Progenitor cell of endocrine pancreas (in vitro differentiated cells): Measurements from ENCODE around the gene TNN. TPM values are rescaled to one million over a fixed set of nuclear protein-coding genes. Genes with fewer than 3 reads are reported as not detected.

ENCODE experiments used
- DNase-seq: peaks from one replicate; pipeline ENCODE4 v3.0.0; 2021; ENCODE audit warnings: low spot score; ENCODE audit not compliant: unreplicated experiment
- H3K27ac Mint-ChIP-seq: 2 replicates; pipeline ENCODE4 v1.8.0; 2021; ENCODE audit warnings: mild to moderate bottlenecking, moderate library complexity, mixed read lengths
- H3K27me3 Mint-ChIP-seq: 2 replicates; pipeline ENCODE4 v1.8.0; 2021; ENCODE audit warnings: mixed read lengths
- H3K36me3 Mint-ChIP-seq: 2 replicates; pipeline ENCODE4 v1.8.0; 2022; ENCODE audit warnings: mixed read lengths; ENCODE audit not compliant: insufficient read depth
- H3K4me1 Mint-ChIP-seq: 2 replicates; pipeline ENCODE4 v1.8.0; 2021; ENCODE audit warnings: low read depth, mixed read lengths
- H3K4me3 Mint-ChIP-seq: 2 replicates; pipeline ENCODE4 v1.8.0; 2021; ENCODE audit warnings: low read depth, mild to moderate bottlenecking, moderate library complexity, mixed read lengths
- H3K9me3 Mint-ChIP-seq: 2 replicates; pipeline ENCODE4 v1.8.0; 2021; ENCODE audit warnings: low read depth, mixed read lengths
- total RNA-seq: library from RNA; stranded (reverse); gene quantifications from 2 replicates; pipeline ENCODE4 v1.2.1, GENCODE V29; 2021
- TF ChIP-seq, protein P1 (sequence below): fragments of 200-600 bp; sonication (generic); IDR thresholded peaks from one replicate; pipeline ENCODE4 v1.5.0; 2021; ENCODE audit warnings: antibody characterized with exemption, mild to moderate bottlenecking; ENCODE audit not compliant: unreplicated experiment

The TNN gene
- total RNA-seq, 1 donor from 2014 or later: 0.48 TPM

DNA sequence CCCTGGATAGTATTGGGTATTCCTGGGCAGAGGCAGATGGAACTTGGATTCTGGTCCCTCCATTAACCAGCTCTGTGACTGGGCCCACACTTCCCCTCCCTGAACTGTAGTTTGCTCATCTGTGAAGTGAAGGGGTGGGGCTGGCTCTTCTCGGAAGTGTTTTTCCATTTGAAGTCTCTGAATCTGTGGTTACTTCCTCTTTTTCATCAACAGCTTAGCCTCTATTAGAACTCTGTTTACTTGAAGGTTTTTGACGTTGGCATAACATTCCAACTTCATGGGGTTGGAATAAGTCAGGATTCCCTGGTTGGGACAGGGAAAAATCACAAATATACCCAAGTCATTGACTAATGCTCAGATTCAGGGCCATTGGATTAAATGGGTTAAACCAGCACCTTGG is 121.3 kb downstream of the TNN start:
- H3K4me1 Mint-ChIP-seq: peaks cover 6% of the 10 kb centered on the region
- no peaks in the 10 kb centered on the region for H3K36me3 Mint-ChIP-seq
- H3K27me3 Mint-ChIP-seq: peaks cover 38% of the 10 kb centered on the region
- DNase-seq: no peak
- no peak overlapping the region for H3K27ac Mint-ChIP-seq
- TF ChIP-seq, protein P1, sequence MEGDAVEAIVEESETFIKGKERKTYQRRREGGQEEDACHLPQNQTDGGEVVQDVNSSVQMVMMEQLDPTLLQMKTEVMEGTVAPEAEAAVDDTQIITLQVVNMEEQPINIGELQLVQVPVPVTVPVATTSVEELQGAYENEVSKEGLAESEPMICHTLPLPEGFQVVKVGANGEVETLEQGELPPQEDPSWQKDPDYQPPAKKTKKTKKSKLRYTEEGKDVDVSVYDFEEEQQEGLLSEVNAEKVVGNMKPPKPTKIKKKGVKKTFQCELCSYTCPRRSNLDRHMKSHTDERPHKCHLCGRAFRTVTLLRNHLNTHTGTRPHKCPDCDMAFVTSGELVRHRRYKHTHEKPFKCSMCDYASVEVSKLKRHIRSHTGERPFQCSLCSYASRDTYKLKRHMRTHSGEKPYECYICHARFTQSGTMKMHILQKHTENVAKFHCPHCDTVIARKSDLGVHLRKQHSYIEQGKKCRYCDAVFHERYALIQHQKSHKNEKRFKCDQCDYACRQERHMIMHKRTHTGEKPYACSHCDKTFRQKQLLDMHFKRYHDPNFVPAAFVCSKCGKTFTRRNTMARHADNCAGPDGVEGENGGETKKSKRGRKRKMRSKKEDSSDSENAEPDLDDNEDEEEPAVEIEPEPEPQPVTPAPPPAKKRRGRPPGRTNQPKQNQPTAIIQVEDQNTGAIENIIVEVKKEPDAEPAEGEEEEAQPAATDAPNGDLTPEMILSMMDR: no peak
- no peak overlapping the region for H3K4me3 Mint-ChIP-seq
- H3K9me3 Mint-ChIP-seq: no peaks in the 10 kb centered on the region

DNA sequence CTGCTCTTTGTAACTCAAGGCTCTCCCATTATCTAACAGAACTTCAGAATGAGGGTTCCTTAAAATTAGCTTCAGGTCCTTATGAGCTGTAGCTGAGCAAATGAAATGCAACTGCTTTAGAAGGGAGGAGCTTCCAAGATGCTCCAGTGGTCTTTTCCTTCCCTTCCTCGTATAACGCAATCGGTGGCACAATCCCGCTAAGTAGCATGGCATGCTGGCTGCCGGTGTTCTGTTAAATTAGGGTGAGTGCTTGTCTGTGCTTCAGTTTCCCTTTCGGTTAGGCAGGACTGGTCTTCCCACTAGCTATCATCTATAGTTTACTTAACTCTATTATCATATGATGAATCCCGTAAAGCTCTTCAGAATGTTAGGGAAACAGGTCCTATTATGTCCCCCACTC is 124.0 kb downstream of the TNN start:
- Mint-ChIP-seq H3K4me3 (peak overlapping the region; percentile 91), H3K27me3 (peaks cover 57% of the 10 kb centered on the region), H3K36me3 (no peaks in the 10 kb centered on the region), H3K27ac (no peak overlapping the region), H3K4me1 (peaks cover 6% of the 10 kb centered on the region), H3K9me3 (no peaks in the 10 kb centered on the region)
- no peak for DNase-seq
- TF ChIP-seq, protein P1: no peak

DNA sequence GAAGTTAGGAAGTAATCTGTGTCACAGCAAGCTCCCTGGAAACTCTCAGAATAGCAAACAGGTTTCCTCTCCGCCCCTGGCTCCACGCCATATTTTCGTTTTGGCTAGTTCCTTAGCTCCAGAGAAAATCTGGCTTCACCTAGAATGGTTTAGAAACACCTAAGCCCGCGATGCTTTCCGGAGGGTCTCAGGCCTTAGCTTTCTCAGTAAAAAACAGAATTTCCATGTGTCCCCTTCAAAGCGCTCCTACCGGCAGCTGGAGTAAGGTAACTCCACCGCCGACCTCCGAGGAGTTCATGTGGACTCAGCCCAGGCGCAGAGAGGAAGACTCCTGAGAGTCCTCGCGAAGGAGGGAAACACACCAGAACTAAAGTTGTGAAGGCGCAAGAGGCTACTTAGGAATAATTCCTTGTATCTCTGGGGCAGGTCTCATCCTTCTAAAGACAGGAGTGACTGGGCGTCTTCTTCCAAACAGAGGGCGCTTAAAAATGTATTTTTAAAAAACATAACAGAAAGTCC is 124.5 kb downstream of the TNN start:
- H3K36me3 Mint-ChIP-seq: no peaks in the 10 kb centered on the region
- peak overlapping the region; percentile 91 for H3K4me3 Mint-ChIP-seq
- TF ChIP-seq, protein P1: no peak
- peaks cover 57% of the 10 kb centered on the region for H3K27me3 Mint-ChIP-seq
- no peaks in the 10 kb centered on the region for H3K9me3 Mint-ChIP-seq
- peak overlapping the region; percentile 40 for H3K27ac Mint-ChIP-seq
- peaks cover 6% of the 10 kb centered on the region for H3K4me1 Mint-ChIP-seq
- no peak for DNase-seq

DNA sequence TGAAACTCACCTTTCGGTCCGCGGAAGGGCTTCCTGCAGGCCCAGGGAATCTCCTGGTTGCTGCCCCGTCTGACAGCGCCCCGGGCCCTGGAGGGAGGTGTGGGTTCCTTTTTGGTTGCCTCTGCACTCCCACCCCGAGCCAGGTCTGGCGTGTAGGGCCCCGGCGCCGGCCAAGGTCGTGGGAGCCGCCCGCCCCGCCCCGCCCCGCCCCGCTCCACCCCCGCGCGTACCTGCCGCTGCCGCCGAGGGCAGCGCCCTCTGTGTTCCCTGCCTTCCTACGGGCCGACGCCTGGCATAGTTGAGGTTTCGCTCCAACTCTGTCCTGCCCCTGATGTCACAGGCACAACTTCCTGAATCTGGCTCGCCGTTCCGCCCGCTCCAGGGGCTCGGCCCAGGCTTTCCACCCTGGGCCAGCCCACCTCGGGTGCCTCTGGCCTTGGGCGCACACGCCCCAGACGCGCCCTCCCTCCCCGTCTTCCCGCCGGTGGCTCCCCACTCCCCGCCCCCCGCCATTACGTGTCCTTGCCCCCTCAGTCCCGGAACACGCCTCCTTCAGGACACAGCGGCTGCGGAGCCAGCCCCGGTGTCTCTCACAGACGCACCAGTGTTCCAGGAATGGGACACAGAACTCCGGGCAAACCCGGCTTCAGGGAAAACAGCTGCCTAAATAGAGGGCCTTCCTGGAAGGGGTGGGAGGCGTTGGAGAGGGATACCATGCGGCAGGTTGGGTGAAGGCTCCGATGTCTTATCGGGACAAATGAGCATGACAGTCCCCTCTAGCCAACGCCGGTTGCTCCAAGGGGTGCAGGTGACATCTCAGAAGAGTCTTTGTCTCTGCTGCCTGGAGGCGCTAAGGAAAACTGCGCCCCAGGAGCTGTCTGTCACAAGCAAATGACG is 125.2 kb downstream of the TNN start, which contains the start of gene KIAA0040:
KIAA0040 (minus strand) TSS at position 147 of the 897 bp plus-strand sequence. CDS start 31,763 bp downstream, outside the sequence.
- H3K36me3 Mint-ChIP-seq: no peaks in the 10 kb centered on the region
- peak within 1 kb of the TSS; percentile 83 for H3K27ac Mint-ChIP-seq
- TF ChIP-seq, protein P1: peak; percentile 35
- H3K9me3 Mint-ChIP-seq: no peaks in the 10 kb centered on the region
- DNase-seq: peak; percentile 39
- H3K4me3 Mint-ChIP-seq: peak within 1 kb of the TSS; percentile 91
- H3K4me1 Mint-ChIP-seq: peaks cover 12% of the 10 kb centered on the region
- peaks cover 59% of the 10 kb centered on the region for H3K27me3 Mint-ChIP-seq

DNA sequence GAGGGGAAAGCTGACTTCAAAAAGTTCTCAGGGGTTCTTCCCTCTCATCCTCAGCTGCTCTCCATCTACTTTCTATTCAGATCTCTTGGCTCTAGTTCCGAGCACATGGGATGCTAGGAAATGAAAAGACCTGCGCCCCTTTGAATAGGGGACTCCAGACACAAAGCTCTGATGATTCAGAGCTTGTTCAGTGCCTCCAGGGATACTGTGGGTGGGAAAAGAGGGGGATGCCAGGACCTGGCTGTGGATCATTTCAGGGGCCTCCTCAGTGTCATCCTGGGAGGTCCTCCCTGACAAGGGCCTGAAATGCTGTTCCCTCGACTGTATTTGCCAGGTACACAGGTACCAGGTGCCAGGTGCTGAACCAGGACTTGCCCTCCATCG is 125.9 kb downstream of the TNN start:
- DNase-seq: no peak
- Mint-ChIP-seq H3K9me3 (no peaks in the 10 kb centered on the region), H3K36me3 (no peaks in the 10 kb centered on the region), H3K4me3 (peak overlapping the region; percentile 91), H3K27ac (no peak overlapping the region), H3K27me3 (peaks cover 59% of the 10 kb centered on the region), H3K4me1 (peaks cover 12% of the 10 kb centered on the region)
- TF ChIP-seq, protein P1: no peak
